Ascending aorta (tissue), 2 donors: Measurements from ENCODE around the gene SV2C. TPM values are rescaled to one million over a fixed set of nuclear protein-coding genes. Genes with fewer than 3 reads are reported as not detected.

ENCODE experiments used
- DNase-seq, 2 donors: peaks; one replicate each; pipeline ENCODE4 v3.0.0-alpha.2; 2019; ENCODE audit warnings: low spot score in 2 of 2
- H3K27ac ChIP-seq, 2 donors: fragments of 200-600 bp; sonication (generic); one replicate each; pipeline ENCODE4 v1.5.1; 2016 to 2017; ENCODE audit warnings: mild to moderate bottlenecking in 1 of 2
- H3K27me3 ChIP-seq: fragments of 200-600 bp; sonication (generic); one replicate; pipeline ENCODE4 v1.5.1; 2017
- H3K36me3 ChIP-seq, 2 donors: fragments of 200-600 bp; sonication (generic); one replicate each; pipeline ENCODE4 v1.5.1; 2016
- H3K4me1 ChIP-seq, 2 donors: fragments of 200-600 bp; sonication (generic); one replicate each; pipeline ENCODE4 v1.5.1; 2016 to 2017; ENCODE audit warnings: mild to moderate bottlenecking in 1 of 2
- H3K4me3 ChIP-seq, 2 donors: fragments of 200-600 bp; sonication (generic); one replicate each; pipeline ENCODE4 v1.5.1; 2016 to 2017; ENCODE audit warnings: mild to moderate bottlenecking in 1 of 2
- H3K9me3 ChIP-seq, 2 donors: fragments of 200-600 bp; sonication (generic); one replicate each; pipeline ENCODE4 v1.5.1; 2016
- CTCF ChIP-seq, 3 experiments: fragments of 200-600 bp in 2 of 3; fragments of 450-650 bp in 1 of 3; sonication (generic) in 2 of 3; IDR thresholded peaks; one replicate each; pipeline ENCODE4 v1.5.1; 2016 to 2019; ENCODE audit warnings: antibody characterized with exemption in 3 of 3, mild to moderate bottlenecking in 1 of 3, moderate library complexity in 1 of 3
- intact Hi-C: fragments of 100-400 bp; cut with DNase I; formaldehyde crosslinking; loops from one replicate; pipeline ENCODE4 v1.15.1; 2023
- total RNA-seq: library from RNA; depleted of rRNA; stranded (reverse); fragments of >200 nt; gene quantifications from one replicate; pipeline ENCODE4 v1.1.0, GENCODE V29; 2016

Gene SV2C
- total RNA-seq, 1 donor from 2014 or later, result not detected

- Histone ChIP-seq H3K9me3 (no peaks in the 10 kb centered on the region), H3K27me3 (no peaks in the 10 kb centered on the region), H3K36me3 (no peaks in the 10 kb centered on the region), H3K4me1 (no peaks in the 10 kb centered on the region), H3K4me3 (no peak overlapping the region), H3K27ac (no peak overlapping the region)
- intact Hi-C loops, result no loop called here
- no peak for DNase-seq
- TF ChIP-seq CTCF (IDR thresholded peaks at IDR 0.05), result no peak
Measured at GRCh38 chr5:76351176-76351575, 268.0 kb downstream of the SV2C start.

DNA sequence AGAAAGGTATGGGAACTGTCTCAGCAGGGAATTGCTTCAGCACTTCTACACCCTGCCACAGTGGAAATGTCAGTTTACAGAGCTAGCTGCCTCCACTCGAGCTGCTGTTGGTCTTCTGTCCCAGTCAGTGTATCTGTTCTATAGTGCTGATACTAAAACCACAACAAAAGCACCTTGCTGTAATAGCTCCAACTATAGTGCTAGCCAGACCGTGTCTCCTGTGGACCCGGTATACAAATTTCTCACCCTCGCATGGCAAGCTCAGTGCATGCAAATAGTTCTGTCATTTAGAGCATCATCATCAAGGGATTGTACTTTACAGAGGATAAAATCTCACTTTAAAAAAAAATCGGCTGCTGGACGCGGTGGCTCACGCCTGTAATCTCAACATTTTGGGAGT, 268.4 kb downstream of the SV2C start:
- intact Hi-C loops, result no loop called here
- Histone ChIP-seq H3K4me1 (no peaks in the 10 kb centered on the region), H3K27me3 (no peaks in the 10 kb centered on the region), H3K4me3 (no peak overlapping the region), H3K27ac (no peak overlapping the region), H3K9me3 (no peaks in the 10 kb centered on the region), H3K36me3 (no peaks in the 10 kb centered on the region)
- no peak for DNase-seq
- TF ChIP-seq CTCF (IDR thresholded peaks at IDR 0.05), result no peak

GRCh38 chr5:76356887-76357286, 273.7 kb downstream of the SV2C start:
- H3K27ac ChIP-seq, result no peak overlapping the region
- no peaks in the 10 kb centered on the region for H3K36me3 ChIP-seq
- no peaks in the 10 kb centered on the region for H3K4me1 ChIP-seq
- no peaks in the 10 kb centered on the region for H3K9me3 ChIP-seq
- H3K4me3 ChIP-seq, result no peak overlapping the region
- intact Hi-C loops, result no loop called here
- no peak for DNase-seq
- no peak for TF ChIP-seq CTCF (IDR thresholded peaks at IDR 0.05)
- H3K27me3 ChIP-seq, result no peaks in the 10 kb centered on the region

DNA sequence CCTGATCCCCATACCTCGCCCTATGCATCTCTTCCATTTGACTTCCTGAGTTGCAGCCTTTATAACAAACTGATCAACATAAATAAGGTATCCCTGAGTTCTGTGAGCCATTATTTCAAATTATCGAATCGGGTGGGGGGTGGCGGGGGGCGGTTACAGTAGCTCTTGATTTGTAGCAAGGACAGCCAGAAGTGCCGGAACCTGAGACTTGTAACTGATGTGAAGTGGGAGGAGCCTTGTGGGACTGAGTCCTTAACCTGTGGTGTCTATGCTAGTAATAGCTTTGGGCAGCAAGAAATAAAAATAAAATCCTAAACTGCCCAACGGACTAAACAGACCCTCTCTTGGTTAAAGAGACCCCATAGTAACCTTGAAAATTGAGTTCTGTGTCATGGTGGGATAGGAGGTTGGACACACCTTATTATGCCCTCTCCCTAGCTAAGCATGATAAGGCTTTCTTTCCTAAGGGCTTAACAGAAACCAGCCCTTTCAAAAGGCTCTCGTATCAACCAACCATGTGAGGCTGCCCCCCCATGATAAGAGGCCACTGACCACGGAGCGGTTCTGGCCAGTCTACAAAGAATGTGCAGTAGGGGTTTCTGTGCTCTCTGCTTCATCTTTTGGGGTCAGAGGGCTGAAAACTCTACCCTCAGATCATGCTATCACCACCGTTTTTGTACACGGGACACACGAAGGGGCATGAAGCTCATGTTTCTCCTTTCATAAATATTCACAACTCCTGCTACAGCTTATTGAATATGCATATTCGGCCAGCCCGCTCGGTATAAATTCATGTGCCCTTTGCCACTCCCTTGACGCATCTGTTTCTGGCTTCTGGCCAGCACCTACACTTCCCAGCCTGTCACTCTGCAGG, 280.4 kb downstream of the SV2C start:
- intact Hi-C loops, result no loop called here
- no peaks in the 10 kb centered on the region for H3K9me3 ChIP-seq
- no peaks in the 10 kb centered on the region for H3K27me3 ChIP-seq
- H3K4me1 ChIP-seq, result no peaks in the 10 kb centered on the region
- no peak overlapping the region for H3K4me3 ChIP-seq
- H3K36me3 ChIP-seq, result no peaks in the 10 kb centered on the region
- no peak for TF ChIP-seq CTCF (IDR thresholded peaks at IDR 0.05)
- DNase-seq, result no peak
- H3K27ac ChIP-seq, result no peak overlapping the region

- Histone ChIP-seq H3K4me1 (no peaks in the 10 kb centered on the region), H3K9me3 (no peaks in the 10 kb centered on the region), H3K36me3 (no peaks in the 10 kb centered on the region), H3K27ac (no peak overlapping the region), H3K4me3 (no peak overlapping the region), H3K27me3 (no peaks in the 10 kb centered on the region)
- intact Hi-C loops, result no loop called here
- no peak for DNase-seq
- TF ChIP-seq CTCF (IDR thresholded peaks at IDR 0.05), result no peak
Measured at GRCh38 chr5:76364226-76364589, 281.0 kb downstream of the SV2C start.
